ENCODE measurements around the gene ADCY5. TPM values are rescaled to one million over a fixed set of nuclear protein-coding genes. Genes with fewer than 3 reads are reported as not detected.

Gene ADCY5
- polyA plus RNA-seq, 2 of the 4 experiments (the other 2 are of a cell fraction): 0.57 to 0.68 TPM

DNA sequence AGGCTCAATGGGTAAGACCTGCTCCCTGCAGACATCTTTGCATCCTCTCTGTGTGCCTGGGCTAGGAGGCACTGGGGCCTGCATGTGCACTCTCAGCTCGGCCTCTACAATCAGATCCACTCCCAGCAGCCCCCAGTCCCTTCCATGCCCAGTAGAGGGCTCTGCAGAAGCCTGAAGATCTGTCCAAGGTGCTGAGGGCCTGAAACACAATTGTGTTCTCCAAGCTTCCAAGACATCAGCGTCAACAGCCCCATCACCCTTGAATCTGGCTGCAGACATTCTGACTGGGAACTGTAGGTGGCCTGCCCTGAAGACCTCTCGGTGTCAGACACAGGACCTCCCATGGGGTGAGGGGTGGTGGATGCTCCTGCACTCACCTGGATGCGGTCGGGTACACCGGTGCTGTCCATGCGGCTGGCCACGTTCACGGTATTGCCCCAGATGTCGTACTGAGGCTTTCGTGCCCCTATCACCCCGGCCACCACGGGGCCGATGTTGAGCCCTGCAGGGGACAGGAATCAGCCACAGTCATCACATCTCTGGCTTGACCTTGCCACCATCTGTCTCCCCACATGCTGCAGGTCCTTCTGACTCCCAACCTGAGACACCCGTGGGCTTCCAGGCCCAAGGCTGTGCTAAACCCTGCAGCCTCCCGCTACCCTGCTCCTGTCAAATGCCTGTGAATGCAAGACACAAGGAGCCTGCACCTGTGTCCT lies 162.4 kb downstream of the ADCY5 start (continued):
- TF ChIP-seq ESRRA (IDR thresholded peaks at IDR 0.05; ENCODE audit: borderline replicate concordance, low read length) (no peak), FOSL2 (IDR thresholded peaks at IDR 0.05) (no peak), FOSL2 (CRISPR knock-in tag; IDR thresholded peaks at IDR 0.05) (no peak), ZFP36 (IDR thresholded peaks at IDR 0.05; ENCODE audit: borderline replicate concordance, partially characterized antibody) (no peak), SREBF2 (IDR thresholded peaks at IDR 0.05) (no peak), HOXA7 (CRISPR knock-in tag; IDR thresholded peaks at IDR 0.05) (no peak), RAD21 (conservative IDR thresholded peaks at IDR 0.05 in 1 of 2, IDR thresholded peaks at IDR 0.05 in 1 of 2) (peak; percentile 33 to 53; a peak in 4 of 5 replicates), FOXS1 (CRISPR knock-in tag; IDR thresholded peaks at IDR 0.05) (peak; percentile 66; the same call in 1 of the 2 replicates), GATA3 (IDR thresholded peaks at IDR 0.05; ENCODE audit: borderline replicate concordance) (no peak), MAFK (IDR thresholded peaks at IDR 0.05; ENCODE audit: partially characterized antibody) (no peak), HOXB5 (CRISPR knock-in tag; IDR thresholded peaks at IDR 0.05) (peak; percentile 62; the same call in 1 of the 2 replicates), POLR2A (IDR thresholded peaks at IDR 0.05; ENCODE audit: low read length) (no peak), BHLHE40 (IDR thresholded peaks at IDR 0.05; ENCODE audit: low read depth, low read length) (no peak), RCOR1 (IDR thresholded peaks at IDR 0.05; ENCODE audit: low read depth, low read length) (no peak)
- TF ChIP-seq, protein P1, sequence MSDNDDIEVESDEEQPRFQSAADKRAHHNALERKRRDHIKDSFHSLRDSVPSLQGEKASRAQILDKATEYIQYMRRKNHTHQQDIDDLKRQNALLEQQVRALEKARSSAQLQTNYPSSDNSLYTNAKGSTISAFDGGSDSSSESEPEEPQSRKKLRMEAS (IDR thresholded peaks at IDR 0.05): no peak
- TF ChIP-seq, protein P2, sequence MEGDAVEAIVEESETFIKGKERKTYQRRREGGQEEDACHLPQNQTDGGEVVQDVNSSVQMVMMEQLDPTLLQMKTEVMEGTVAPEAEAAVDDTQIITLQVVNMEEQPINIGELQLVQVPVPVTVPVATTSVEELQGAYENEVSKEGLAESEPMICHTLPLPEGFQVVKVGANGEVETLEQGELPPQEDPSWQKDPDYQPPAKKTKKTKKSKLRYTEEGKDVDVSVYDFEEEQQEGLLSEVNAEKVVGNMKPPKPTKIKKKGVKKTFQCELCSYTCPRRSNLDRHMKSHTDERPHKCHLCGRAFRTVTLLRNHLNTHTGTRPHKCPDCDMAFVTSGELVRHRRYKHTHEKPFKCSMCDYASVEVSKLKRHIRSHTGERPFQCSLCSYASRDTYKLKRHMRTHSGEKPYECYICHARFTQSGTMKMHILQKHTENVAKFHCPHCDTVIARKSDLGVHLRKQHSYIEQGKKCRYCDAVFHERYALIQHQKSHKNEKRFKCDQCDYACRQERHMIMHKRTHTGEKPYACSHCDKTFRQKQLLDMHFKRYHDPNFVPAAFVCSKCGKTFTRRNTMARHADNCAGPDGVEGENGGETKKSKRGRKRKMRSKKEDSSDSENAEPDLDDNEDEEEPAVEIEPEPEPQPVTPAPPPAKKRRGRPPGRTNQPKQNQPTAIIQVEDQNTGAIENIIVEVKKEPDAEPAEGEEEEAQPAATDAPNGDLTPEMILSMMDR (IDR thresholded peaks at IDR 0.05): peak; percentile 60
- TF ChIP-seq, protein P3, sequence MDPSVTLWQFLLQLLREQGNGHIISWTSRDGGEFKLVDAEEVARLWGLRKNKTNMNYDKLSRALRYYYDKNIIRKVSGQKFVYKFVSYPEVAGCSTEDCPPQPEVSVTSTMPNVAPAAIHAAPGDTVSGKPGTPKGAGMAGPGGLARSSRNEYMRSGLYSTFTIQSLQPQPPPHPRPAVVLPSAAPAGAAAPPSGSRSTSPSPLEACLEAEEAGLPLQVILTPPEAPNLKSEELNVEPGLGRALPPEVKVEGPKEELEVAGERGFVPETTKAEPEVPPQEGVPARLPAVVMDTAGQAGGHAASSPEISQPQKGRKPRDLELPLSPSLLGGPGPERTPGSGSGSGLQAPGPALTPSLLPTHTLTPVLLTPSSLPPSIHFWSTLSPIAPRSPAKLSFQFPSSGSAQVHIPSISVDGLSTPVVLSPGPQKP (IDR thresholded peaks at IDR 0.05; ENCODE audit: low read depth, low read length): no peak
- TF ChIP-seq, protein P4, sequence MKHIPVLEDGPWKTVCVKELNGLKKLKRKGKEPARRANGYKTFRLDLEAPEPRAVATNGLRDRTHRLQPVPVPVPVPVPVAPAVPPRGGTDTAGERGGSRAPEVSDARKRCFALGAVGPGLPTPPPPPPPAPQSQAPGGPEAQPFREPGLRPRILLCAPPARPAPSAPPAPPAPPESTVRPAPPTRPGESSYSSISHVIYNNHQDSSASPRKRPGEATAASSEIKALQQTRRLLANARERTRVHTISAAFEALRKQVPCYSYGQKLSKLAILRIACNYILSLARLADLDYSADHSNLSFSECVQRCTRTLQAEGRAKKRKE (CRISPR knock-in tag; IDR thresholded peaks at IDR 0.05; ENCODE audit: low read depth): peak; percentile 73

DNA sequence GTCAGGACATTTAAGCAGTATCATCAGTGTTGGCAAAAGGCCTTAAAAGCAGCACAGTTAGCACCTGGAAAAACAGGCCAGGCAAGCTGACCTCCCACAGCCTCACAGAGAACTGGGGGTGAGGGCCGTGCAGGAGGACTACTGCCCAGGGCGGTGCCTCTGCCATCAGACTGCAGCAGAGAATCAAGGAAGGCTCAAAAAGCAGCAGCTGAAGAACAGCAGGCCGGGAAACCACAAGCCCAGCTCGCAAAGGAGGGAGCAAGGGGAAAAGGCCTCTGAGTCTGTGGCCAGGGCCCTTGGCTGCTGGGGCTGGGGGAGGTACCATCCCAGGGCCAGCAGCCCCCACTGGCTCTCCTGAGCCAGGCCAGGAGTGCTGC lies 163.0 kb downstream of the ADCY5 start:
- no peaks in the 10 kb centered on the region for H3K4me1 ChIP-seq
- DNase-seq (ENCODE audit: low read depth in 1 of 2, low spot score in 1 of 2): no peak
- no peak overlapping the region for H3K27ac ChIP-seq
- H3K9me3 ChIP-seq: no peaks in the 10 kb centered on the region
- WGBS (ENCODE audit: missing lambda C conversion rate): 57% methylated on average over 4 of the region's 4 CpGs
- POLR2A ChIA-PET: no interaction called here
- no peak overlapping the region for H3K4me3 ChIP-seq
- CTCF ChIA-PET: interaction anchor here (0.5 to 5.5 kb wide), 20 partner anchors 9 to 1123 kb away, joined by 3 to 36 read pairs (median 3); no protein-coding TSS in a partner anchor
- H3K4me2 ChIP-seq: no peak overlapping the region
- ATAC-seq: peak; percentile 20 to 46; a peak in 3 of 6 replicates
- no peak for TF ChIP-seq RARB (CRISPR knock-in tag; IDR thresholded peaks at IDR 0.05)
- TF ChIP-seq, protein P3 (IDR thresholded peaks at IDR 0.05; ENCODE audit: low read depth, low read length): no peak
- TF ChIP-seq CHD4 (IDR thresholded peaks at IDR 0.05; ENCODE audit: borderline replicate concordance): no peak
- TF ChIP-seq MAZ (IDR thresholded peaks at IDR 0.05; ENCODE audit: borderline replicate concordance, low read depth, low read length): no peak
- TF ChIP-seq KDM1A (IDR thresholded peaks at IDR 0.05; ENCODE audit: low read depth): no peak
- TF ChIP-seq GATA3 (IDR thresholded peaks at IDR 0.05; ENCODE audit: borderline replicate concordance): no peak
- no peak for TF ChIP-seq TP53 (CRISPR knock-in tag; IDR thresholded peaks at IDR 0.05)
- TF ChIP-seq PHF8 (IDR thresholded peaks at IDR 0.05; ENCODE audit: borderline replicate concordance, low read depth): no peak
- TF ChIP-seq RAD21 (conservative IDR thresholded peaks at IDR 0.05 in 1 of 2, IDR thresholded peaks at IDR 0.05 in 1 of 2): no peak
- TF ChIP-seq RNF2 (IDR thresholded peaks at IDR 0.05; ENCODE audit: borderline replicate concordance, low read depth): no peak
- TF ChIP-seq FOSB (CRISPR knock-in tag; IDR thresholded peaks at IDR 0.05): no peak
- TF ChIP-seq, protein P2 (IDR thresholded peaks at IDR 0.05): no peak
- no peak for TF ChIP-seq POLR2AphosphoS2 (conservative IDR thresholded peaks at IDR 0.05; ENCODE audit: low read length)
- no peak for TF ChIP-seq CBX2 (IDR thresholded peaks at IDR 0.05; ENCODE audit: borderline replicate concordance, low read depth)
- no peak for TF ChIP-seq CEBPB (IDR thresholded peaks at IDR 0.05)
- TF ChIP-seq, protein P5, sequence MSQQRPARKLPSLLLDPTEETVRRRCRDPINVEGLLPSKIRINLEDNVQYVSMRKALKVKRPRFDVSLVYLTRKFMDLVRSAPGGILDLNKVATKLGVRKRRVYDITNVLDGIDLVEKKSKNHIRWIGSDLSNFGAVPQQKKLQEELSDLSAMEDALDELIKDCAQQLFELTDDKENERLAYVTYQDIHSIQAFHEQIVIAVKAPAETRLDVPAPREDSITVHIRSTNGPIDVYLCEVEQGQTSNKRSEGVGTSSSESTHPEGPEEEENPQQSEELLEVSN (IDR thresholded peaks at IDR 0.05; ENCODE audit: borderline replicate concordance, low read depth): no peak
- FAIRE-seq: no peak

All from A549 (cell line).